HepG2 (cell line): ENCODE data around the gene TEKT3. TPM values are rescaled to one million over a fixed set of nuclear protein-coding genes. Genes with fewer than 3 reads are reported as not detected.

Experiments
- ATAC-seq: fragments of 200-7000 bp; cut with Tn5 transposase; 3 replicates; pipeline ENCODE4 v1.9.1; 2020; ENCODE audit warnings: mild to moderate bottlenecking, moderate library complexity
- BruUV-seq: library from RNA; stranded (reverse); fragments of 400-500 nt; replicated peaks from 2 replicates; lab custom pipeline; 2021; lab: Mats Ljungman, UMichigan
- CTCF ChIA-PET: fragments of 300-600 bp; formaldehyde crosslinking; extraction: SDS; loops from one replicate; lab custom pipeline; 2021; ENCODE audit warnings: low total read pairs, inconsistent platforms, low intra/inter-chr PET ratio; lab: Yijun Ruan, JAX
- POLR2A ChIA-PET: fragments of 350-600 bp; sonication (Branson Sonifier 250); formaldehyde crosslinking; loops from one replicate; lab custom pipeline; 2020; ENCODE audit warnings: antibody characterized with exemption, inconsistent platforms; lab: Yijun Ruan, JAX
- DNase-seq: peaks from one replicate; pipeline ENCODE4 v3.0.0-alpha.2; 2015; ENCODE audit warnings: low spot score
- FAIRE-seq: peaks from 3 replicates; lab custom pipeline; 2011; peaks lifted over from hg19 to GRCh38; lab: Jason Lieb, UNC
- H2AFZ ChIP-seq: one replicate; pipeline ENCODE4 v1.6.1; 2011; ENCODE audit warnings: low read length, inconsistent platforms
- H3K27ac ChIP-seq: fragments of 300-600 bp; 3 replicates; pipeline ENCODE4 v1.8.0; 2011; ENCODE audit warnings: mixed run types, mild to moderate bottlenecking, mixed read lengths, low read length, inconsistent platforms; ENCODE audit not compliant: insufficient read depth; ENCODE audit errors: extremely low read length
- H3K27me3 ChIP-seq, 2 experiments: fragments of 200-600 bp in 1 of 2; 2 replicates in 1 of 2; 3 replicates in 1 of 2; pipeline versions ENCODE4 v1.6.0 to v1.8.0; 2011; ENCODE audit warnings: low read length in 2 of 2, mild to moderate bottlenecking in 2 of 2, moderate library complexity in 2 of 2, inconsistent platforms in 1 of 2; ENCODE audit not compliant: insufficient read depth in 2 of 2, control insufficient read depth in 1 of 2
- H3K36me3 ChIP-seq, 2 experiments: fragments of 200-600 bp in 1 of 2; replicated peaks in 1 of 2; 2 replicates in 1 of 2; 3 replicates in 1 of 2; pipeline versions ENCODE4 v1.5.1 to v1.8.0; 2011; ENCODE audit warnings: low read length in 2 of 2, inconsistent platforms in 1 of 2; ENCODE audit not compliant: insufficient read depth in 2 of 2, control insufficient read depth in 1 of 2
- H3K4me1 ChIP-seq: 2 replicates; pipeline ENCODE4 v1.5.1; 2012; ENCODE audit warnings: low read length, inconsistent platforms; ENCODE audit not compliant: insufficient read depth
- H3K4me2 ChIP-seq: 2 replicates; pipeline ENCODE4 v1.6.0; 2011; ENCODE audit warnings: low read depth, low read length, inconsistent platforms
- H3K4me3 ChIP-seq, 3 experiments: fragments of 200-600 bp in 1 of 3; sonication (generic), shearing (Covaris generic) in 1 of 3; replicated peaks in 1 of 3; 2 replicates each; pipeline ENCODE4 v1.5.1; 2011 to 2016; ENCODE audit warnings: low read length in 3 of 3, inconsistent platforms in 2 of 3, low read depth in 2 of 3, mild to moderate bottlenecking in 2 of 3, control low read depth in 1 of 3, mixed read lengths in 1 of 3; ENCODE audit not compliant: insufficient read depth in 1 of 3
- H3K79me2 ChIP-seq: one replicate; pipeline ENCODE4 v1.6.1; 2011; ENCODE audit warnings: low read length, inconsistent platforms; ENCODE audit not compliant: insufficient read depth
- H3K9ac ChIP-seq: 2 replicates; pipeline ENCODE4 v1.6.0; 2011; ENCODE audit warnings: mild to moderate bottlenecking, low read depth, low read length, inconsistent platforms; ENCODE audit not compliant: insufficient read depth
- H3K9me3 ChIP-seq: 2 replicates; pipeline ENCODE4 v1.5.1; 2012; ENCODE audit warnings: mild to moderate bottlenecking, low read length
- H4K20me1 ChIP-seq: 2 replicates; pipeline ENCODE4 v1.6.0; 2011; ENCODE audit warnings: inconsistent platforms, mild to moderate bottlenecking, low read length, moderate library complexity; ENCODE audit not compliant: insufficient read depth
- ATRX ChIP-seq: sonication (generic); formaldehyde crosslinking; IDR thresholded peaks from 2 replicates; pipeline ENCODE4 v1.4.0; 2020; ENCODE audit warnings: missing genetic modification reagents, borderline replicate concordance
- CBX1 ChIP-seq: IDR thresholded peaks from one replicate; pipeline ENCODE4 v1.6.1; 2016; ENCODE audit warnings: antibody characterized with exemption, low read depth
- CENPT ChIP-seq: sonication (generic); formaldehyde crosslinking; IDR thresholded peaks from 2 replicates; pipeline ENCODE4 v1.8.0; 2022; ENCODE audit warnings: low read depth, mild to moderate bottlenecking, moderate library complexity, missing genetic modification reagents
- CHCHD3 ChIP-seq: sonication (generic); formaldehyde crosslinking; IDR thresholded peaks from 2 replicates; pipeline ENCODE4 v1.8.0; 2022; ENCODE audit warnings: mild to moderate bottlenecking, missing genetic modification reagents, moderate library complexity
- MBNL3 ChIP-seq: fragments of 250-450 bp; sonication (Bioruptor Pico); conservative IDR thresholded peaks from 2 replicates; pipeline ENCODE4 v1.8.0; 2022; ENCODE audit warnings: mild to moderate bottlenecking, inconsistent platforms
- MYC ChIP-seq: sonication (generic); formaldehyde crosslinking; IDR thresholded peaks from 2 replicates; pipeline ENCODE4 v1.9.0; 2021; ENCODE audit warnings: missing genetic modification reagents, borderline replicate concordance
- NBN ChIP-seq: fragments of 450-650 bp; conservative IDR thresholded peaks from 2 replicates; pipeline ENCODE4 v1.6.1; 2017
- POLR2AphosphoS2 ChIP-seq: IDR thresholded peaks from 2 replicates; pipeline ENCODE4 v1.6.1; 2011; ENCODE audit warnings: low read depth, low read length, improper control_type of control experiment
- RAD51 ChIP-seq: fragments of 450-650 bp; IDR thresholded peaks from 2 replicates; pipeline ENCODE4 v1.6.1; 2016; ENCODE audit warnings: borderline replicate concordance
- TEAD2 ChIP-seq: sonication (generic); formaldehyde crosslinking; IDR thresholded peaks from 2 replicates; pipeline ENCODE4 v1.9.0; 2021; ENCODE audit warnings: missing genetic modification reagents
- ZNF850 ChIP-seq: sonication (generic); formaldehyde crosslinking; conservative IDR thresholded peaks from 2 replicates; pipeline ENCODE4 v1.9.0; 2021; ENCODE audit warnings: mild to moderate bottlenecking, missing genetic modification reagents
- WGBS: methylation state at CpG from one replicate; pipeline ENCODE4 v1.1.6; 2017; ENCODE audit warnings: low lambda C conversion rate; 5-methylcytosine and 5-hydroxymethylcytosine counted together
- in situ Hi-C: cut with HindIII; loops from 2 replicates; pipeline ENCODE4 v1.10.0; 2017; ENCODE audit warnings: low pct_unique_long_range_greater_than_20kb; ENCODE audit not compliant: extremely low pct_ligation_motif_present
- intact Hi-C: fragments of 100-400 bp; cut with micrococcal nuclease; formaldehyde crosslinking; loops from one replicate; pipeline ENCODE4 v1.10.0; 2022; ENCODE audit not compliant: unreplicated experiment
- polyA plus RNA-seq, 8 experiments: library from polyadenylated mRNA; depleted of rRNA in 3 of 8; stranded (reverse) in 7 of 8; unstranded in 1 of 8; fragments of >200 nt; fragmentation: Illumina TruSeq in 4 of 8; extraction: Trizol in 4 of 8; gene quantifications; 2 replicates each; pipeline versions ENCODE4 v1.2.1 to v1.2.3, GENCODE V29; 2011 to 2016; ENCODE audit warnings: low read depth in 4 of 8, missing spikeins in 1 of 8, mixed read lengths in 1 of 8; ENCODE audit not compliant: insufficient read depth in 1 of 8
- total RNA-seq, 5 experiments: library from RNA; depleted of rRNA; stranded (reverse); fragments of >200 nt; fragmentation: Illumina TruSeq; extraction: Trizol; gene quantifications; 2 replicates each; pipeline ENCODE4 v1.2.3, GENCODE V29; 2016; ENCODE audit warnings: low read depth in 1 of 5
- TF ChIP-seq, protein P1 (sequence below): sonication (generic); formaldehyde crosslinking; IDR thresholded peaks from one replicate; pipeline ENCODE4 v1.5.1; 2020; ENCODE audit warnings: mild to moderate bottlenecking, missing genetic modification reagents; ENCODE audit errors: not compliant biosample characterization
- TF ChIP-seq, protein P2 (sequence below): sonication (generic); formaldehyde crosslinking; IDR thresholded peaks from 2 replicates; pipeline ENCODE4 v1.4.0; 2020; ENCODE audit warnings: mild to moderate bottlenecking, missing genetic modification reagents
- TF ChIP-seq, protein P3 (sequence below): sonication (generic); formaldehyde crosslinking; IDR thresholded peaks from 2 replicates; pipeline ENCODE4 v1.9.0; 2021; ENCODE audit warnings: missing genetic modification reagents, mild to moderate bottlenecking, borderline replicate concordance

TEKT3 gene
- total and polyA plus RNA-seq, 2 of the 13 experiments (the other 11 are each of a cell fraction or from before 2014, with no cell fraction given): 0.58 to 0.82 TPM

DNA sequence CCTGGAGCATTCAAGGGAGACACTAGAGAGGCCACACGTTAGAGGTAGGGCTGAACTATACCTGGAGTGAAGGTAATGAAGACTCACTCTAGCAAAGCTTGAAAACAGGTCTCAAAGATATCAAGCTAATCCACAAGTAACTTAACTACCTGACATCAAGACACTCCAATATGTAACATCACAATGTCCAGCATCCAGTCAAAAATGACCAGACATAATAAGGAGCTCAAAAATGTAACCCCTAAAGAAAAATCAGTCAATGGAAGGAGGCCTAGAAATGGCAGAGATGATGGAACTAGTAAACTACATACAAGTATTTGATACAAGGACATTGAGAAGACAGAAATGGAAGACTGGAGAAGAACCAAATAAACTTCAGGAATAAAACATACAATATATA lies 6.0 kb downstream of the TEKT3 start:
- intact Hi-C loops: no loop called here
- H3K4me3 ChIP-seq: no peak overlapping the region
- H2AFZ ChIP-seq: no peak overlapping the region
- no peak overlapping the region for H3K9ac ChIP-seq
- TF ChIP-seq MYC (CRISPR knock-in tag) (no peak), CHCHD3 (no peak), POLR2AphosphoS2 (no peak), TEAD2 (CRISPR knock-in tag) (no peak), CENPT (CRISPR knock-in tag) (no peak), MBNL3 (CRISPR knock-in tag) (no peak), ZNF850 (CRISPR knock-in tag) (no peak), NBN (no peak), RAD51 (no peak), ATRX (CRISPR knock-in tag) (no peak), CBX1 (no peak)
- TF ChIP-seq, protein P1, sequence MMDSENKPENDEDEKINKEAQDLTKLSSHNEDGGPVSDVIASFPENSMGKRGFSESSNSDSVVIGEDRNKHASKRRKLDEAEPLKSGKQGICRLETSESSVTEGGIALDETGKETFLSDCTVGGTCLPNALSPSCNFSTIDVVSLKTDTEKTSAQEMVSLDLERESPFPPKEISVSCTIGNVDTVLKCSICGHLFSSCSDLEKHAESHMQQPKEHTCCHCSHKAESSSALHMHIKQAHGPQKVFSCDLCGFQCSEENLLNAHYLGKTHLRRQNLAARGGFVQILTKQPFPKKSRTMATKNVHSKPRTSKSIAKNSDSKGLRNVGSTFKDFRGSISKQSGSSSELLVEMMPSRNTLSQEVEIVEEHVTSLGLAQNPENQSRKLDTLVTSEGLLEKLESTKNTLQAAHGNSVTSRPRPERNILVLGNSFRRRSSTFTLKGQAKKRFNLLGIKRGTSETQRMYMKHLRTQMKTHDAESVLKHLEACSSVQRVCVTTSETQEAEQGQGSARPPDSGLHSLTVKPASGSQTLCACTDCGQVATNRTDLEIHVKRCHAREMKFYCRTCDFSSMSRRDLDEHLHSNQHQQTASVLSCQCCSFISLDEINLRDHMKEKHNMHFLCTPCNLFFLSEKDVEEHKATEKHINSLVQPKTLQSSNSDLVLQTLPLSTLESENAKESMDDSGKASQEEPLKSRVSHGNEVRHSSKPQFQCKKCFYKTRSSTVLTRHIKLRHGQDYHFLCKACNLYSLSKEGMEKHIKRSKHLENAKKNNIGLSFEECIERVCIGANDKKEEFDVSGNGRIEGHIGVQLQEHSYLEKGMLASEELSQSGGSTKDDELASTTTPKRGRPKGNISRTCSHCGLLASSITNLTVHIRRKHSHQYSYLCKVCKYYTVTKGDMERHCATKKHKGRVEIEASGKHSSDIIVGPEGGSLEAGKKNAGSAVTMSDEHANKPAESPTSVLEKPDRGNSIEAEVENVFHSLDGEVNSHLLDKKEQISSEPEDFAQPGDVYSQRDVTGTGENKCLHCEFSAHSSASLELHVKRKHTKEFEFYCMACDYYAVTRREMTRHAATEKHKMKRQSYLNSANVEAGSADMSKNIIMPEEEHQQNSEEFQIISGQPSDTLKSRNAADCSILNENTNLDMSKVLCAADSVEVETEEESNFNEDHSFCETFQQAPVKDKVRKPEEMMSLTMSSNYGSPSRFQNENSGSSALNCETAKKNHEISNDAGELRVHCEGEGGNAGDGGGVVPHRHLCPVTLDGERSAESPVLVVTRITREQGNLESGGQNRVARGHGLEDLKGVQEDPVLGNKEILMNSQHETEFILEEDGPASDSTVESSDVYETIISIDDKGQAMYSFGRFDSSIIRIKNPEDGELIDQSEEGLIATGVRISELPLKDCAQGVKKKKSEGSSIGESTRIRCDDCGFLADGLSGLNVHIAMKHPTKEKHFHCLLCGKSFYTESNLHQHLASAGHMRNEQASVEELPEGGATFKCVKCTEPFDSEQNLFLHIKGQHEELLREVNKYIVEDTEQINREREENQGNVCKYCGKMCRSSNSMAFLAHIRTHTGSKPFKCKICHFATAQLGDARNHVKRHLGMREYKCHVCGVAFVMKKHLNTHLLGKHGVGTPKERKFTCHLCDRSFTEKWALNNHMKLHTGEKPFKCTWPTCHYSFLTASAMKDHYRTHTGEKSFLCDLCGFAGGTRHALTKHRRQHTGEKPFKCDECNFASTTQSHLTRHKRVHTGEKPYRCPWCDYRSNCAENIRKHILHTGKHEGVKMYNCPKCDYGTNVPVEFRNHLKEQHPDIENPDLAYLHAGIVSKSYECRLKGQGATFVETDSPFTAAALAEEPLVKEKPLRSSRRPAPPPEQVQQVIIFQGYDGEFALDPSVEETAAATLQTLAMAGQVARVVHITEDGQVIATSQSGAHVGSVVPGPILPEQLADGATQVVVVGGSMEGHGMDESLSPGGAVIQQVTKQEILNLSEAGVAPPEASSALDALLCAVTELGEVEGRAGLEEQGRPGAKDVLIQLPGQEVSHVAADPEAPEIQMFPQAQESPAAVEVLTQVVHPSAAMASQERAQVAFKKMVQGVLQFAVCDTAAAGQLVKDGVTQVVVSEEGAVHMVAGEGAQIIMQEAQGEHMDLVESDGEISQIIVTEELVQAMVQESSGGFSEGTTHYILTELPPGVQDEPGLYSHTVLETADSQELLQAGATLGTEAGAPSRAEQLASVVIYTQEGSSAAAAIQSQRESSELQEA (CRISPR knock-in tag): no peak
- TF ChIP-seq, protein P2, sequence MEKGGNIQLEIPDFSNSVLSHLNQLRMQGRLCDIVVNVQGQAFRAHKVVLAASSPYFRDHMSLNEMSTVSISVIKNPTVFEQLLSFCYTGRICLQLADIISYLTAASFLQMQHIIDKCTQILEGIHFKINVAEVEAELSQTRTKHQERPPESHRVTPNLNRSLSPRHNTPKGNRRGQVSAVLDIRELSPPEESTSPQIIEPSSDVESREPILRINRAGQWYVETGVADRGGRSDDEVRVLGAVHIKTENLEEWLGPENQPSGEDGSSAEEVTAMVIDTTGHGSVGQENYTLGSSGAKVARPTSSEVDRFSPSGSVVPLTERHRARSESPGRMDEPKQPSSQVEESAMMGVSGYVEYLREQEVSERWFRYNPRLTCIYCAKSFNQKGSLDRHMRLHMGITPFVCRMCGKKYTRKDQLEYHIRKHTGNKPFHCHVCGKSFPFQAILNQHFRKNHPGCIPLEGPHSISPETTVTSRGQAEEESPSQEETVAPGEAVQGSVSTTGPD (CRISPR knock-in tag): no peak
- TF ChIP-seq, protein P3, sequence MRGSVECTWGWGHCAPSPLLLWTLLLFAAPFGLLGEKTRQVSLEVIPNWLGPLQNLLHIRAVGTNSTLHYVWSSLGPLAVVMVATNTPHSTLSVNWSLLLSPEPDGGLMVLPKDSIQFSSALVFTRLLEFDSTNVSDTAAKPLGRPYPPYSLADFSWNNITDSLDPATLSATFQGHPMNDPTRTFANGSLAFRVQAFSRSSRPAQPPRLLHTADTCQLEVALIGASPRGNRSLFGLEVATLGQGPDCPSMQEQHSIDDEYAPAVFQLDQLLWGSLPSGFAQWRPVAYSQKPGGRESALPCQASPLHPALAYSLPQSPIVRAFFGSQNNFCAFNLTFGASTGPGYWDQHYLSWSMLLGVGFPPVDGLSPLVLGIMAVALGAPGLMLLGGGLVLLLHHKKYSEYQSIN (CRISPR knock-in tag): no peak
- H3K36me3 ChIP-seq: no peaks in the 10 kb centered on the region
- no peak for FAIRE-seq
- no peak overlapping the region for H3K4me2 ChIP-seq
- no peaks in the 10 kb centered on the region for H3K4me1 ChIP-seq
- no peaks in the 10 kb centered on the region for H3K9me3 ChIP-seq
- BruUV-seq: no TSS peak
- no peaks in the 10 kb centered on the region for H4K20me1 ChIP-seq
- in situ Hi-C loops: no loop called here
- ChIA-PET POLR2A (no interaction called here), CTCF (no interaction called here)
- no peak for ATAC-seq
- H3K79me2 ChIP-seq: no peaks in the 10 kb centered on the region
- H3K27ac ChIP-seq: no peak overlapping the region
- no peak for DNase-seq
- 0% methylated on average over 1 of the region's 1 CpG for WGBS
- peaks cover 0 to 1% of the 10 kb centered on the region in 2 experiments; a peak in 1 of 5 replicates for H3K27me3 ChIP-seq
